ENCODE data around the gene FGF6.
"Not testable (repeated sequence)": the region's sequence is repeated elsewhere in the genome, so short reads cannot be mapped to it uniquely, and the experiment has no call there.

FGF6 gene

DNA sequence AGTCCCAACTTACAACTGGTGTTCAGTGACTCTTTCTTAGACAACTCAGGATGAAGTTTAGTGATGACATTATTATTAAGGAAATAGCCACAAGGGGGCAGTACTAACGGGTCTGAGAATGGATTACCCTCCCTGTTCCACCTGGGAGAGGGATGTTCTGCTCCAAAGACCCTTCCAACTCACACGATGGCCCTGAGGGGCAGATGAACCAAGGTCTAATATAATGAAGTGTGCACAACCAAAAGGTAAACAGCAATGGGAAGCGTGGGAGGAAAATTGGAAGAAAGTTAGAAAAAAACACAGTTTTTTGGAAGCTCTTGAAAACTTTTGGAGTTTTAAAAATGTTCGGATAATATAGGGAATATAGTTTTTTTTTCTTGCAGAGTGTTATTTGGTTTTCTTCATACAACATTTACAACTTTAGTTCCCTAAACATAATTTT lies 24.0 kb downstream of the FGF6 start:
- Histone ChIP-seq H3K27me3 (ENCODE audit: control insufficient read depth in 5 of 5, insufficient read depth in 4 of 5, low read length in 5 of 5) (peaks cover 3 to 14% (median 9%) of the 10 kb centered on the region in 5 donors), H3K36me3 (ENCODE audit: control insufficient read depth in 5 of 5, insufficient read depth in 5 of 5, low read length in 5 of 5) (no peaks in the 10 kb centered on the region), H3K4me1 (ENCODE audit: control insufficient read depth in 5 of 5, insufficient read depth in 5 of 5, low read length in 5 of 5) (no peaks in the 10 kb centered on the region), H3K4me3 (ENCODE audit: low read depth in 1 of 5, low read length in 5 of 5) (no peak overlapping the region), H3K9me3 (ENCODE audit: control insufficient read depth in 5 of 5, low read length in 5 of 5) (no peaks in the 10 kb centered on the region), H3K9ac (ENCODE audit: low read length in 5 of 5) (no peak overlapping the region), H3K27ac (ENCODE audit: low read depth, low read length) (no peak overlapping the region)

- no peak overlapping the region for H3K4me3 ChIP-seq (ENCODE audit: low read depth in 1 of 5, low read length in 5 of 5)
Measured at GRCh38 chr12:4420138-4420670, 25.4 kb downstream of the FGF6 start.

GRCh38 chr12:4418913-4419312 lies 26.7 kb downstream of the FGF6 start:
- Histone ChIP-seq H3K36me3 (ENCODE audit: control insufficient read depth in 5 of 5, insufficient read depth in 5 of 5, low read length in 5 of 5) (no peaks in the 10 kb centered on the region), H3K9ac (ENCODE audit: low read length in 5 of 5) (no peak overlapping the region), H3K27ac (ENCODE audit: low read depth, low read length) (no peak overlapping the region), H3K9me3 (ENCODE audit: control insufficient read depth in 5 of 5, low read length in 5 of 5) (no peaks in the 10 kb centered on the region), H3K27me3 (ENCODE audit: control insufficient read depth in 5 of 5, insufficient read depth in 4 of 5, low read length in 5 of 5) (peaks cover 11 to 27% (median 13%) of the 10 kb centered on the region in 5 donors), H3K4me3 (ENCODE audit: low read depth in 1 of 5, low read length in 5 of 5) (no peak overlapping the region), H3K4me1 (ENCODE audit: control insufficient read depth in 5 of 5, insufficient read depth in 5 of 5, low read length in 5 of 5) (peaks cover 0 to 9% (median 2%) of the 10 kb centered on the region in 5 donors)

More at GRCh38 chr12:4420138-4420670, 25.4 kb downstream of the FGF6 start:
- Histone ChIP-seq H3K27me3 (ENCODE audit: control insufficient read depth in 5 of 5, insufficient read depth in 4 of 5, low read length in 5 of 5) (peaks cover 8 to 20% (median 10%) of the 10 kb centered on the region in 5 donors), H3K9me3 (ENCODE audit: control insufficient read depth in 5 of 5, low read length in 5 of 5) (no peaks in the 10 kb centered on the region), H3K27ac (ENCODE audit: low read depth, low read length) (no peak overlapping the region), H3K36me3 (ENCODE audit: control insufficient read depth in 5 of 5, insufficient read depth in 5 of 5, low read length in 5 of 5) (no peaks in the 10 kb centered on the region), H3K4me1 (ENCODE audit: control insufficient read depth in 5 of 5, insufficient read depth in 5 of 5, low read length in 5 of 5) (peaks cover 0 to 3% (median 0%) of the 10 kb centered on the region in 5 donors), H3K9ac (ENCODE audit: low read length in 5 of 5) (no peak overlapping the region)

GRCh38 chr12:4417936-4418335 lies 27.7 kb downstream of the FGF6 start:
- H3K4me3 ChIP-seq (ENCODE audit: low read depth in 1 of 5, low read length in 5 of 5), result no peak overlapping the region
- H3K36me3 ChIP-seq (ENCODE audit: control insufficient read depth in 5 of 5, insufficient read depth in 5 of 5, low read length in 5 of 5), result no peaks in the 10 kb centered on the region
- peaks cover 9 to 27% (median 13%) of the 10 kb centered on the region in 5 donors for H3K27me3 ChIP-seq (ENCODE audit: control insufficient read depth in 5 of 5, insufficient read depth in 4 of 5, low read length in 5 of 5)
- no peak overlapping the region for H3K9ac ChIP-seq (ENCODE audit: low read length in 5 of 5)
- H3K27ac ChIP-seq (ENCODE audit: low read depth, low read length), result no peak overlapping the region
- H3K9me3 ChIP-seq (ENCODE audit: control insufficient read depth in 5 of 5, low read length in 5 of 5), result no peaks in the 10 kb centered on the region
- peaks cover 0 to 9% (median 2%) of the 10 kb centered on the region in 5 donors for H3K4me1 ChIP-seq (ENCODE audit: control insufficient read depth in 5 of 5, insufficient read depth in 5 of 5, low read length in 5 of 5)

DNA sequence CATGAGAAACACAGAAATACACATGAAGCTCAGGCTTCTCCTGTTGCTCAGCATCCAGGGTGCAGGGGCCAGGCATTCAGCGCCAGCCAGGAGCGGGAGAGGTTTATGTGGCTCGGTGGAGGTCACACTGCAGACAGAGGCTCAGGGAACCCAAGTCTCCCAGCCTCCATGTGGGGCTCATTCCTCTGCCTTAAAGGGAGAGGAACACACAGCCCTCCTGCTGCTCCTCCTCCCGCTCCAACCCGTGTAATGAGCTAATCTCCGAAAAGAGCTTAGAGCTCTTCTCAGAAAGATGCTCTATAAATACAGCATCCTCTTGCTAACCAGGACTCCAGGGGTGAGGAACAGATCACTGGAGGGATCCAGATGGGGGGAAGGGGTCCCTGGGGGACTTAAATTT lies 28.2 kb downstream of the FGF6 start:
- H3K9me3 ChIP-seq (ENCODE audit: control insufficient read depth in 5 of 5, low read length in 5 of 5), result no peaks in the 10 kb centered on the region
- no peak overlapping the region for H3K9ac ChIP-seq (ENCODE audit: low read length in 5 of 5)
- no peak overlapping the region for H3K4me3 ChIP-seq (ENCODE audit: low read depth in 1 of 5, low read length in 5 of 5)
- no peaks in the 10 kb centered on the region for H3K36me3 ChIP-seq (ENCODE audit: control insufficient read depth in 5 of 5, insufficient read depth in 5 of 5, low read length in 5 of 5)
- no peak overlapping the region for H3K27ac ChIP-seq (ENCODE audit: low read depth, low read length)
- H3K4me1 ChIP-seq (ENCODE audit: control insufficient read depth in 5 of 5, insufficient read depth in 5 of 5, low read length in 5 of 5), result peaks cover 0 to 9% (median 2%) of the 10 kb centered on the region in 5 donors
- peaks cover 9 to 27% (median 13%) of the 10 kb centered on the region in 5 donors for H3K27me3 ChIP-seq (ENCODE audit: control insufficient read depth in 5 of 5, insufficient read depth in 4 of 5, low read length in 5 of 5)

DNA sequence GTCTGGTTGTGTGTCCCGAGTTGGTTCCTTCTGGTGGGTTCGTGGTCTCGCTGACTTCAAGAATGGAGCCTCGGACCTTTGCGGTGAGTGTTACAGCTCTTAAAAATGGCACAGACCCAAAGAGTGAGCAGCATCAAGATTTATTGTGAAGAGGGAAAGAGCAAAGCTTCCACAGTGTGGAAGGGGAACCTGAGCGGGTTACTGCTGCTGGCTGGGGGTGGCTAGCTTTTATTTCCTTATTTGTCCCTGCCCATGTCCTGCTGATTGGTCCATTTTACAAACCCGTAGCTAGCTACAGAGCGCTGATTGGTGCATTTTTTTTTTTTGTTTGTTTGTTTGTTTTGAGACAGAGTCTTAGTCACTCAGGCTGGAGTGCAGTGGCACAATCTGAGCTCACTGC lies 29.3 kb downstream of the FGF6 start:
- Histone ChIP-seq H3K9ac (ENCODE audit: low read length in 5 of 5) (no peak overlapping the region), H3K27ac (ENCODE audit: low read depth, low read length) (no peak overlapping the region), H3K4me3 (ENCODE audit: low read depth in 1 of 5, low read length in 5 of 5) (no peak overlapping the region), H3K27me3 (ENCODE audit: control insufficient read depth in 5 of 5, insufficient read depth in 4 of 5, low read length in 5 of 5) (peaks cover 9 to 27% (median 13%) of the 10 kb centered on the region in 5 donors), H3K9me3 (ENCODE audit: control insufficient read depth in 5 of 5, low read length in 5 of 5) (no peaks in the 10 kb centered on the region), H3K36me3 (ENCODE audit: control insufficient read depth in 5 of 5, insufficient read depth in 5 of 5, low read length in 5 of 5) (no peaks in the 10 kb centered on the region), H3K4me1 (ENCODE audit: control insufficient read depth in 5 of 5, insufficient read depth in 5 of 5, low read length in 5 of 5) (peaks cover 0 to 9% (median 2%) of the 10 kb centered on the region in 5 donors)

DNA sequence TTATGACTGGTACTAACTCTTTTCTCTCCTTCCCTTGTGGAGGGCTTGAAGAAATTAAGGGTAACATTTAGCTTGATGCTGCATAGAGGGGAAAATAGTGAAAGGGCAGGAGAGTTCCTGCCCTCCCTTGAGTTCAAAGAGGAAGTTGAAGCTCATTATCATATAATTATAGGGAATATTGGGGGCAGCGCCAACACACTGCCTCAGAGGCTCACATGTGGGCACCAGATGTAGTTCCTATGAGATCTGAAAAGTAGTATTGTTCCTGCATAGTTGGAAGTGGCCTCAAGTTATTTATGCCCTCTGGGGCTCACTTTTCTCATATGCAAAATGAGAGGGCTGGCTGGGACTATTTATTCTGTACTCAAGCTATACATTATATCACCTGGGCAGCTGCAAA lies 33.1 kb downstream of the FGF6 start:
- Histone ChIP-seq H3K27me3 (ENCODE audit: control insufficient read depth in 5 of 5, insufficient read depth in 4 of 5, low read length in 5 of 5) (peaks cover 6 to 21% (median 13%) of the 10 kb centered on the region in 5 donors), H3K4me3 (ENCODE audit: low read depth in 1 of 5, low read length in 5 of 5) (no peak overlapping the region), H3K27ac (ENCODE audit: low read depth, low read length) (no peak overlapping the region), H3K9me3 (ENCODE audit: control insufficient read depth in 5 of 5, low read length in 5 of 5) (no peaks in the 10 kb centered on the region), H3K4me1 (ENCODE audit: control insufficient read depth in 5 of 5, insufficient read depth in 5 of 5, low read length in 5 of 5) (peaks cover 0 to 9% (median 2%) of the 10 kb centered on the region in 5 donors), H3K9ac (ENCODE audit: low read length in 5 of 5) (no peak overlapping the region), H3K36me3 (ENCODE audit: control insufficient read depth in 5 of 5, insufficient read depth in 5 of 5, low read length in 5 of 5) (no peaks in the 10 kb centered on the region)

DNA sequence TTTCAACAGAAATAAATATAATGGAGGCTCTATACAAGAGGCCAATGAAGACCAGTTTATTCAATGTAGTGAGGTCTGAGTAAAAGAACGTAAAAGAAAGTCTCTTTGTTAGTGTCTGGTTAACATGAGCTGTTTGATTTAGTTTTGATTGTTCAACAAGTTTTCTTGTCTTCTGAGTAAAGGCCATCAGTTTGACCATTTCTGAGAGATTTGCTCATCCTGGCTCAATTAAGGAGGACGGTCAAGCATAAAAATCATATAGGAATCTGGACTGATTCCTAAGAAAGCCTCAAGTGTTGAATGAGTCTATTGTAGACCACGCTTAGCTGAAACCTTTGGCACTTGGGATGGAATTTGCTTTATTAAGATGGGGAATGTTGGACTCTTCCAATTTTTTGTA lies 33.6 kb downstream of the FGF6 start:
- H3K27me3 ChIP-seq (ENCODE audit: control insufficient read depth in 5 of 5, insufficient read depth in 4 of 5, low read length in 5 of 5), result peaks cover 3 to 17% (median 13%) of the 10 kb centered on the region in 5 donors
- H3K9ac ChIP-seq (ENCODE audit: low read length in 5 of 5), result no peak overlapping the region
- H3K9me3 ChIP-seq (ENCODE audit: control insufficient read depth in 5 of 5, low read length in 5 of 5), result no peaks in the 10 kb centered on the region
- no peak overlapping the region for H3K27ac ChIP-seq (ENCODE audit: low read depth, low read length)
- H3K4me3 ChIP-seq (ENCODE audit: low read depth in 1 of 5, low read length in 5 of 5), result no peak overlapping the region
- peaks cover 0 to 9% (median 2%) of the 10 kb centered on the region in 5 donors for H3K4me1 ChIP-seq (ENCODE audit: control insufficient read depth in 5 of 5, insufficient read depth in 5 of 5, low read length in 5 of 5)
- H3K36me3 ChIP-seq (ENCODE audit: control insufficient read depth in 5 of 5, insufficient read depth in 5 of 5, low read length in 5 of 5), result no peaks in the 10 kb centered on the region

DNA sequence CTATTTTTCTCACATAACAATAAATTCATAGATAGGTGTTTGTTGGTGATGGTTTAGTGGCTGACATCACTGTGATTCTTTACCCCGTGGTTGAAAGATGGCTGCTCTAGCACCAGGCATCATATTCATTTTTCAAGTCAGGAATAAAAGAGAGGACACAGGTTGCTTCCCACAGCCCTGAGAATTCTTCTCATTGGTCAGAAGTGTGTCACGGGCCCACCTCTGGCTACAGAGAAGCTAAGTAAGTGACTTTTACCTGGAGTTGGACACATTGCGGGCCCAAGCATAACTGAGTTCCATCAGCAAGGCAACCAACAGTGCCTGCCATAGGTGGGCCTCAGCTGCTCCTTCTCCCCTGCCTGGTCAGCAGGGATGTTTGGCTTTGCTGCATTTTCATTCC lies 38.5 kb downstream of the FGF6 start:
- H3K4me3 ChIP-seq (ENCODE audit: low read depth in 1 of 5, low read length in 5 of 5), result no peak overlapping the region
- H3K27ac ChIP-seq (ENCODE audit: low read depth, low read length), result no peak overlapping the region
- H3K9ac ChIP-seq (ENCODE audit: low read length in 5 of 5), result no peak overlapping the region
- H3K36me3 ChIP-seq (ENCODE audit: control insufficient read depth in 5 of 5, insufficient read depth in 5 of 5, low read length in 5 of 5), result no peaks in the 10 kb centered on the region
- no peaks in the 10 kb centered on the region for H3K4me1 ChIP-seq (ENCODE audit: control insufficient read depth in 5 of 5, insufficient read depth in 5 of 5, low read length in 5 of 5)
- H3K9me3 ChIP-seq (ENCODE audit: control insufficient read depth in 5 of 5, low read length in 5 of 5), result no peaks in the 10 kb centered on the region
- peaks cover 0 to 4% (median 0%) of the 10 kb centered on the region in 5 donors for H3K27me3 ChIP-seq (ENCODE audit: control insufficient read depth in 5 of 5, insufficient read depth in 4 of 5, low read length in 5 of 5)

GRCh38 chr12:4404877-4405637 lies 40.6 kb downstream of the FGF6 start:
- H3K4me1 ChIP-seq (ENCODE audit: control insufficient read depth in 5 of 5, insufficient read depth in 5 of 5, low read length in 5 of 5); H3K36me3 ChIP-seq (ENCODE audit: control insufficient read depth in 5 of 5, insufficient read depth in 5 of 5, low read length in 5 of 5); H3K27me3 ChIP-seq (ENCODE audit: control insufficient read depth in 5 of 5, insufficient read depth in 4 of 5, low read length in 5 of 5); H3K4me3 ChIP-seq (ENCODE audit: low read depth in 1 of 5, low read length in 5 of 5); H3K9me3 ChIP-seq (ENCODE audit: control insufficient read depth in 5 of 5, low read length in 5 of 5); H3K9ac ChIP-seq (ENCODE audit: low read length in 5 of 5); H3K27ac ChIP-seq (ENCODE audit: low read depth, low read length): not testable (repeated sequence)

Measured in subcutaneous abdominal adipose tissue (tissue), 5 donors.